Sigmoid colon (tissue), 7 donors: ENCODE results near the gene CFAP46. TPM values are rescaled to one million over a fixed set of nuclear protein-coding genes. Genes with fewer than 3 reads are reported as not detected.
A peak's percentile ranks its signal among the peaks of the same experiment; 100 is the strongest.

Source experiments
- DNase-seq: peaks from one replicate; pipeline ENCODE4 v3.0.0-alpha.2; 2019
- H3K27ac ChIP-seq, 4 donors: fragments of 200-600 bp; sonication (generic); one replicate each; pipeline ENCODE4 v1.5.1; 2016 to 2019; ENCODE audit warnings: mild to moderate bottlenecking in 1 of 4
- H3K27me3 ChIP-seq, 3 donors: fragments of 200-600 bp; sonication (generic); one replicate each; pipeline ENCODE4 v1.5.1; 2019; ENCODE audit warnings: mild to moderate bottlenecking in 1 of 3
- H3K36me3 ChIP-seq, 4 donors: fragments of 200-600 bp; sonication (generic); one replicate each; pipeline ENCODE4 v1.5.1; 2016 to 2019
- H3K4me1 ChIP-seq, 4 donors: fragments of 200-600 bp; sonication (generic); one replicate each; pipeline ENCODE4 v1.5.1; 2017 to 2019
- H3K4me3 ChIP-seq, 4 donors: fragments of 200-600 bp; sonication (generic); one replicate each; pipeline ENCODE4 v1.5.1; 2017 to 2019; ENCODE audit warnings: mild to moderate bottlenecking in 2 of 4, moderate library complexity in 1 of 4
- H3K9me3 ChIP-seq, 4 donors: fragments of 200-600 bp in 3 of 4; sonication (generic) in 3 of 4; one replicate each; pipeline versions ENCODE4 v1.5.1 to v1.6.1; 2013 to 2019
- EP300 ChIP-seq, 4 donors: sonication (generic); formaldehyde crosslinking; IDR thresholded peaks; one replicate each; pipeline ENCODE4 v1.6.1; 2017; ENCODE audit warnings: antibody characterized with exemption in 4 of 4
- POLR2A ChIP-seq, 2 donors: fragments of 450-650 bp; IDR thresholded peaks; one replicate each; pipeline ENCODE4 v1.6.1; 2016; ENCODE audit warnings: antibody characterized with exemption in 2 of 2, mild to moderate bottlenecking in 2 of 2, moderate library complexity in 2 of 2
- POLR2AphosphoS5 ChIP-seq, 4 donors: sonication (generic); formaldehyde crosslinking; IDR thresholded peaks; one replicate each; pipeline ENCODE4 v1.6.1; 2017; ENCODE audit warnings: antibody characterized with exemption in 4 of 4
- WGBS, 2 donors: extraction: QIAGEN DNeasy Blood & Tissue Kit; methylation state at CpG; one replicate each; pipeline ENCODE4 v1.1.7; 2013; 5-methylcytosine and 5-hydroxymethylcytosine counted together
- intact Hi-C: fragments of 100-400 bp; cut with DNase I; formaldehyde crosslinking; loops from one replicate; pipeline ENCODE4 v1.15.1; 2023
- polyA plus RNA-seq, 3 donors: library from polyadenylated mRNA; stranded (reverse); fragments of 200-250 nt; gene quantifications; one replicate each; pipeline ENCODE4 v1.2.3, GENCODE V29; 2013
- total RNA-seq, 4 donors: library from RNA; depleted of rRNA; stranded (reverse); fragments of >200 nt; gene quantifications; one replicate each; pipeline ENCODE4 v1.1.0, GENCODE V29; 2016
- TF ChIP-seq, protein P1 (sequence below), 4 experiments: fragments of 450-650 bp in 3 of 4; fragments of 200-600 bp in 1 of 4; IDR thresholded peaks; one replicate each; pipeline ENCODE4 v1.5.1; 2016 to 2019; ENCODE audit warnings: antibody characterized with exemption in 4 of 4, mild to moderate bottlenecking in 3 of 4, moderate library complexity in 2 of 4
- donor health status: healthy with polysubstance abuse.
- donor health status: Bipolar disorder and iron deficiency.
- donor health status: healthy.

The CFAP46 gene
- total and polyA plus RNA-seq, 7 donors, result 0.10 to 1.7 (median 0.38) TPM; not detected in 3

DNA sequence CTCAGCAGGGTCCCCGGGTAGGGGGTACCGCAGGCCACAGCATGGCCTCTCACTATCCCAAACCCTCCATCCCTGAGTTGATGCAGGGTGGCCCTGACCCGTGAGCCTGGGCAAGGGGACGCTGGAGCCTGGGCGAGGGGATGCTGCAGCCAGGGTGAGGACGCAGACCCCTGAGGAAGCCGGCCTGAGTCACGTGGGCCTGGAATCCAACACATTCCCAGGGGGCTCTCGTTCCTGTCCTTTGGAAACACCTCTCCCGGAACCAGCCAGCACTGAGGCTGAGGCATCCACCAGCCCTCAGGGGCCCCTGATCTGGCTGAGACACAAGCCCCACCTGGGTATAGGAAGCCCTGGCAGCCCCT lies 95.0 kb downstream of the CFAP46 start:
- peak; percentile 40 for DNase-seq
- WGBS, 2 donors, result 90 to 91% methylated on average over 10 of the region's 10 CpGs

DNA sequence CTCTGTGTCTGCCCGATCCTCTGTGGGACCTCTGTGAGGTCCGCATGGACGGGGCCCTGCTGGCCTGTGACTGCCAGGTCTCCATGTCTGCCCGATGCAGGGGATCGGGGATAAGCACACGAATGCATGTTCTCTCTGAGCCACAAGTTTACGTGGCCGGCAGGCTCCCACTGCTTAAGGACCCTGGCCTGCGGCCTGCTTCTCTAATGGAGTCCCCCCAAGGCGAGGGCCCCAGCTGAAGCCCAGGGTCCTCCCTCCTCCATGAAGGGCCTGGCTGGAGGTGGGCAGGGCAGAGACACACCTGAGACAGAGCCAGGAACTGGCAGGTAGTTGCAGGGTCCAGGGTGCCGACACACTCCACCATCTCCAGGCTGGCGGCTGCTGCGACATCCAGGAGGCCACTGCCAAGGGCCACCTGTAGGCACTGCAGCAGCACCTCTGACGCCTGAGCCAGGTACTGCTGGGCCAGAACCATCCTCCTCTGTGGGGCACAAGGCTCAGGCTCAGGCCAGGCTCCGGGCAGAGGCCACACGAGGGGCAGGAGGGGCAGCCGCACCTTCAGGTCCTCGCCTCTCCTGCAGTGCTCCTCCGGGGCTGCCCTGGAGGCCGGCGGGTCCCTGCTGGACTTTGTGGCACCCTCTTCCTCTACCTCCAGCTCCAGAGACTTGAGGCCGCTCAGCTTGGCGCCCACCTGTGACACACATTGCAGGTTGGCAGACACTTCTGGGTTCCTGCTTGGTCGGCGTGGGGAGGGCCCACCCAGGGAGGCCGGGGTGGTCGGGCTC lies 95.5 kb downstream of the CFAP46 start:
- 91 to 93% methylated on average over 27 of the region's 27 CpGs for WGBS, 2 donors
- TF ChIP-seq POLR2AphosphoS5 (IDR thresholded peaks at IDR 0.05) (no peak), EP300 (IDR thresholded peaks at IDR 0.05) (no peak), POLR2A (IDR thresholded peaks at IDR 0.05) (no peak)
- TF ChIP-seq, protein P1, sequence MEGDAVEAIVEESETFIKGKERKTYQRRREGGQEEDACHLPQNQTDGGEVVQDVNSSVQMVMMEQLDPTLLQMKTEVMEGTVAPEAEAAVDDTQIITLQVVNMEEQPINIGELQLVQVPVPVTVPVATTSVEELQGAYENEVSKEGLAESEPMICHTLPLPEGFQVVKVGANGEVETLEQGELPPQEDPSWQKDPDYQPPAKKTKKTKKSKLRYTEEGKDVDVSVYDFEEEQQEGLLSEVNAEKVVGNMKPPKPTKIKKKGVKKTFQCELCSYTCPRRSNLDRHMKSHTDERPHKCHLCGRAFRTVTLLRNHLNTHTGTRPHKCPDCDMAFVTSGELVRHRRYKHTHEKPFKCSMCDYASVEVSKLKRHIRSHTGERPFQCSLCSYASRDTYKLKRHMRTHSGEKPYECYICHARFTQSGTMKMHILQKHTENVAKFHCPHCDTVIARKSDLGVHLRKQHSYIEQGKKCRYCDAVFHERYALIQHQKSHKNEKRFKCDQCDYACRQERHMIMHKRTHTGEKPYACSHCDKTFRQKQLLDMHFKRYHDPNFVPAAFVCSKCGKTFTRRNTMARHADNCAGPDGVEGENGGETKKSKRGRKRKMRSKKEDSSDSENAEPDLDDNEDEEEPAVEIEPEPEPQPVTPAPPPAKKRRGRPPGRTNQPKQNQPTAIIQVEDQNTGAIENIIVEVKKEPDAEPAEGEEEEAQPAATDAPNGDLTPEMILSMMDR (IDR thresholded peaks at IDR 0.05), result no peak
- H3K9me3 ChIP-seq, result peaks cover 0 to 16% (median 4%) of the 10 kb centered on the region in 4 donors
- peaks cover 0 to 38% (median 0%) of the 10 kb centered on the region in 3 donors for H3K27me3 ChIP-seq
- H3K27ac ChIP-seq, result no peak overlapping the region
- peaks cover 0 to 3% (median 0%) of the 10 kb centered on the region in 4 donors for H3K4me1 ChIP-seq
- intact Hi-C loops, result no loop called here
- no peaks in the 10 kb centered on the region for H3K36me3 ChIP-seq
- no peak overlapping the region for H3K4me3 ChIP-seq
- peak; percentile 47 for DNase-seq

More for the DNA sequence above, 95.0 kb downstream of the CFAP46 start:
- Histone ChIP-seq H3K4me1 (peaks cover 0 to 3% (median 0%) of the 10 kb centered on the region in 4 donors), H3K9me3 (peaks cover 0 to 10% (median 1%) of the 10 kb centered on the region in 4 donors), H3K27me3 (peaks cover 0 to 38% (median 0%) of the 10 kb centered on the region in 3 donors), H3K36me3 (no peaks in the 10 kb centered on the region), H3K27ac (no peak overlapping the region), H3K4me3 (no peak overlapping the region)
- TF ChIP-seq, protein P1 (IDR thresholded peaks at IDR 0.05), result no peak
- no peak for TF ChIP-seq EP300 (IDR thresholded peaks at IDR 0.05)
- TF ChIP-seq POLR2A (IDR thresholded peaks at IDR 0.05), result no peak
- TF ChIP-seq POLR2AphosphoS5 (IDR thresholded peaks at IDR 0.05), result no peak
- intact Hi-C loops, result no loop called here

DNA sequence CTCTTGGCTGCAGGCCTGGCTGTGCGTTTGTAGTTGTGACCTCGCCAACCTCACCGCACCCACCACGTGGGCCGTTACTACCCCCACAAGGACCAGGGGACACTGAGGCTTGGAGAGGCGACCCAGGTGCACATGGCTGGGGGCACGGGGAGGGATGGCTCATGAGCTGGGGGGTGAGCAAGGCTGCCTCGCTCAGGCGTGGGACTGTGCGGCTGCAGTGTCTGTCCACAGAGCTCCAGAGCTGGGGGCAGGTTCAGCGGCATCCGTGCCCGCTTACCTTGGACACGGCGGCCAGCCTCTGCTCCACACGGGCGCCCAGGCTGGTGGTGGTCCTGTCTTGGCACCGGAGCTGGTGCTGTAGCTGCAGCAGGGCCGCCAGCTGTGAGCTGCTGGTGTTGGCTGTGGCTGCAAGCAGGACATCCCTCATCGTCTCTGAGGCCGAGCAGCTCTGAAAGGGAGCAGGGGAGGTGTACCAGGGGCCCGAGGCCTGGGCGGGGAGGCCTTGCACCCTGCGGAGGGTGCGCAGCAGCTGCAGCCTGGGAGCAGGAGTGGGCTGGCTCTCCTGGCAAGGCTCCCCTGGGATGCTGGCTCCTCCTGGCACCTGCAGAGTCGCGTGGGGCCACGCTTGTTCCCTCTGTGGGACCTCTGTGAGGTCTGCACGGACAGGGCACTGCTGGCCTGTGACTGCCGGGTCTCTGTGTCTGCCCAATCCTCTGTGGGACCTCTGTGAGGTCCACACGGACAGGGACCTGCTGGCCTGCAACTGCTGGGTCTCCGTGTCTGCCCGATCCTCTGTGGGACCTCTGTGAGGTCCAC lies 96.4 kb downstream of the CFAP46 start:
- 84 to 88% methylated on average over 33 of the region's 33 CpGs for WGBS, 2 donors
- peak; percentile 52 for DNase-seq
- Histone ChIP-seq H3K4me1 (peaks cover 0 to 3% (median 0%) of the 10 kb centered on the region in 4 donors), H3K9me3 (peaks cover 0 to 20% (median 6%) of the 10 kb centered on the region in 4 donors), H3K27ac (no peak overlapping the region), H3K36me3 (no peaks in the 10 kb centered on the region), H3K4me3 (no peak overlapping the region), H3K27me3 (peaks cover 0 to 38% (median 0%) of the 10 kb centered on the region in 3 donors)
- intact Hi-C loops, result no loop called here
- TF ChIP-seq POLR2AphosphoS5 (IDR thresholded peaks at IDR 0.05) (no peak), POLR2A (IDR thresholded peaks at IDR 0.05) (no peak), EP300 (IDR thresholded peaks at IDR 0.05) (no peak)
- TF ChIP-seq, protein P1 (IDR thresholded peaks at IDR 0.05), result no peak

DNA sequence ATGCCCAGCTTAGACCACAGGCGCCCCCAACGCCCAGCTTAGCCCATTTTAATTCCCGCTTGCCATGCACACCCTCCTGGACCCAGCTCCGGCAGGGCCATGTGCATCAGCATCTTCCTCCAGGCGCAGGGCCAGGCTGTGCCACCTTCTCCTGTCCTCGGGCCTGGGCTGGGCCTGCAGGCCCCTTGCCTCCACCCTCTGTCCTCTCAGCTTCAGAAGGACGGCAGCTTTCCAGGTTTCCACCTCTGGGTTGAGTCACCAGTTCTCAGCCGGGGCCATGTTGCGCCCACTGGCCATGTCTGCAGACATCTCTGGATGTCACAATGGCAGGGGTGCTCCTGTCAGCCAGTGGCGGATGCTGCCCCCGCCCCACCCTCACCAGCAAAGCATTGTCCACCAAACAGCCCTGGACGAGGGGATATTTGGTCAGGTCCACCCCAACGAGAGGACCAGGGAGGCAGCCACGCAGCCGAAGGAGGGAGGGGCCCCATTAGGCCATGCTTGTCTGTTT lies 97.3 kb downstream of the CFAP46 start:
- WGBS, 2 donors, result 82 to 90% methylated on average over 15 of the region's 15 CpGs
- no peak overlapping the region for H3K27ac ChIP-seq
- no peak overlapping the region for H3K4me3 ChIP-seq
- no peak for TF ChIP-seq POLR2A (IDR thresholded peaks at IDR 0.05)
- no peak for TF ChIP-seq EP300 (IDR thresholded peaks at IDR 0.05)
- TF ChIP-seq, protein P1 (IDR thresholded peaks at IDR 0.05), result no peak
- TF ChIP-seq POLR2AphosphoS5 (IDR thresholded peaks at IDR 0.05), result no peak
- H3K9me3 ChIP-seq, result peaks cover 0 to 20% (median 6%) of the 10 kb centered on the region in 4 donors
- H3K36me3 ChIP-seq, result no peaks in the 10 kb centered on the region
- peaks cover 0 to 38% (median 0%) of the 10 kb centered on the region in 3 donors for H3K27me3 ChIP-seq
- intact Hi-C loops, result no loop called here
- H3K4me1 ChIP-seq, result peaks cover 0 to 3% (median 0%) of the 10 kb centered on the region in 4 donors
- DNase-seq, result no peak
